ENCODE results near the gene PPP1R3F.

PPP1R3F gene

GRCh38 chrX:49228185-49228584, 41.4 kb upstream of the PPP1R3F start:
- DNase-seq (ENCODE audit: low spot score): no peak
- in situ Hi-C loops (cut with MboI; ENCODE audit: low sequenced_read_pairs, unreplicated experiment): no loop called here
- no peak for TF ChIP-seq CTCF (IDR thresholded peaks at IDR 0.05; ENCODE audit: borderline replicate concordance, control extremely low read depth, extremely low read depth, insufficient read depth, missing control alignments)

- peak; percentile 84 for DNase-seq (ENCODE audit: low spot score)
- in situ Hi-C loops (cut with MboI; ENCODE audit: low sequenced_read_pairs, unreplicated experiment): no loop called here
- peak; percentile 2 for TF ChIP-seq CTCF (IDR thresholded peaks at IDR 0.05; ENCODE audit: borderline replicate concordance, control extremely low read depth, extremely low read depth, insufficient read depth, missing control alignments)
These were observed 38.9 kb upstream of the PPP1R3F start for GRCh38 chrX:49230500-49231232.

GRCh38 chrX:49231333-49232000, 38.1 kb upstream of the PPP1R3F start:
- in situ Hi-C loops (cut with MboI; ENCODE audit: low sequenced_read_pairs, unreplicated experiment): no loop called here
- no peak for TF ChIP-seq CTCF (IDR thresholded peaks at IDR 0.05; ENCODE audit: borderline replicate concordance, control extremely low read depth, extremely low read depth, insufficient read depth, missing control alignments)
- DNase-seq (ENCODE audit: low spot score): no peak

GRCh38 chrX:49232525-49232924, 37.1 kb upstream of the PPP1R3F start:
- in situ Hi-C loops (cut with MboI; ENCODE audit: low sequenced_read_pairs, unreplicated experiment): no loop called here
- TF ChIP-seq CTCF (IDR thresholded peaks at IDR 0.05; ENCODE audit: borderline replicate concordance, control extremely low read depth, extremely low read depth, insufficient read depth, missing control alignments): no peak
- no peak for DNase-seq (ENCODE audit: low spot score)

GRCh38 chrX:49233176-49233575, 36.4 kb upstream of the PPP1R3F start, which contains the start of gene CACNA1F:
Gene CACNA1F (minus strand): TSS chrX:49233340. CDS start chrX:49233309, 31 bp downstream.
- no peak for DNase-seq (ENCODE audit: low spot score)
- in situ Hi-C loops (cut with MboI; ENCODE audit: low sequenced_read_pairs, unreplicated experiment): no loop called here
- TF ChIP-seq CTCF (IDR thresholded peaks at IDR 0.05; ENCODE audit: borderline replicate concordance, control extremely low read depth, extremely low read depth, insufficient read depth, missing control alignments): no peak

- DNase-seq (ENCODE audit: low spot score): no peak
- in situ Hi-C loops (cut with MboI; ENCODE audit: low sequenced_read_pairs, unreplicated experiment): no loop called here
- no peak for TF ChIP-seq CTCF (IDR thresholded peaks at IDR 0.05; ENCODE audit: borderline replicate concordance, control extremely low read depth, extremely low read depth, insufficient read depth, missing control alignments)
These were observed 35.6 kb upstream of the PPP1R3F start for GRCh38 chrX:49233887-49234555.
